Thyroid gland (tissue), 4 donors: Measurements from ENCODE around the gene EFCAB6.

ENCODE experiments used
- CTCF ChIP-seq, 6 experiments: fragments of 200-600 bp in 3 of 6; fragments of 450-650 bp in 3 of 6; sonication (generic) in 3 of 6; IDR thresholded peaks; one replicate each; pipeline ENCODE4 v1.5.1; 2016 to 2019; ENCODE audit warnings: antibody characterized with exemption in 6 of 6, mild to moderate bottlenecking in 2 of 6, inconsistent platforms in 1 of 6, moderate library complexity in 1 of 6
- POLR2A ChIP-seq, 2 donors: fragments of 450-650 bp; IDR thresholded peaks; one replicate each; pipeline ENCODE4 v1.6.1; 2017; ENCODE audit warnings: antibody characterized with exemption in 2 of 2, mild to moderate bottlenecking in 2 of 2, moderate library complexity in 1 of 2

- TF ChIP-seq CTCF (IDR thresholded peaks at IDR 0.05) (no peak), POLR2A (IDR thresholded peaks at IDR 0.05) (no peak)
These were observed 75.5 kb downstream of the EFCAB6 start for GRCh38 chr22:43736651-43737050.
